Activated naive CD4-positive, alpha-beta T cell treated with anti-CD3 and anti-CD28 coated beads, Interleukin-2, amount 50 U/mL, for 16 hours (primary cell): ENCODE measurements around the gene PIK3AP1.
A peak's percentile ranks its signal among the peaks of the same experiment; 100 is the strongest.
"Not testable (repeated sequence)": the region's sequence is repeated elsewhere in the genome, so short reads cannot be mapped to it uniquely, and the experiment has no call there.

Experiments
- DNase-seq: peaks from one replicate; pipeline ENCODE4 v3.0.0-alpha.2; 2020

Gene PIK3AP1

DNA sequence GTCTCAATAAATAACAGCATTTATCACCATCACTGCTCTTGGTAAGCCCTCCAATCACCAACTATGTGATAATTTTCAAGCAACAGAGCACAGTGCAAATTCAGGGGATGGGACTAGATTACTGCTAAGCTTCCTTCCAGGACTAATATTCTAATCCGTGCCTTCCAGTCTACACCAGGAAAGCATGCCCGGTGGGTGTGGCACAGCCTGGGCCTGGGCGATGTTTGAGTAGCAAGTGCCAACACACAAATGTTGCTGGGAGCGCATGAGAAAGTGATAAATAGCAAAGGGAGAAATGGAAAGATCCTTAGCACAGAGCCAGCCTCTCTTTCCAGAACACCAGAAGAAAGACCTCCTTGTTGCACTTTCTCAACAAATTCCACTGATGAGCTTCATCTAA is 120.0 kb downstream of the PIK3AP1 start:
- no peak for DNase-seq

DNA sequence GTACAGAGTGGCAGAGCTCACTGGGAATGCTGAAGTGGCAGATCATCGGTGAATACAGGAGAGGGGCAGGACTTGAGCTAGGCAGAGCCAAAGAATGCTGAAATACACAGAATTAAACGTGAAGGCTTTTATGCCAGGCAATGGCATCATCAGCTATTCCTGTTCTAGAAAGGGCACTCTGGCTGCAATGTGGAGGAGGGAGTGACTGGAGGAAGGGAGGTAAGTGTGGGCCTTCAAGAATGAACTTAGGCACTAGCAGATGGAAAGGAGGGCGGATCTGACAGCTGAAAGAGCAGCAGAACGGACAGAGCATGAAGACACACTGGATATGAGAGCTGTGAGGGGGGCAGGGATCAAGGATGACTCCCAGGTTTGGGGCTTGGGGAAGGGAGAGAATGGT is 121.5 kb downstream of the PIK3AP1 start:
- DNase-seq = no peak

DNA sequence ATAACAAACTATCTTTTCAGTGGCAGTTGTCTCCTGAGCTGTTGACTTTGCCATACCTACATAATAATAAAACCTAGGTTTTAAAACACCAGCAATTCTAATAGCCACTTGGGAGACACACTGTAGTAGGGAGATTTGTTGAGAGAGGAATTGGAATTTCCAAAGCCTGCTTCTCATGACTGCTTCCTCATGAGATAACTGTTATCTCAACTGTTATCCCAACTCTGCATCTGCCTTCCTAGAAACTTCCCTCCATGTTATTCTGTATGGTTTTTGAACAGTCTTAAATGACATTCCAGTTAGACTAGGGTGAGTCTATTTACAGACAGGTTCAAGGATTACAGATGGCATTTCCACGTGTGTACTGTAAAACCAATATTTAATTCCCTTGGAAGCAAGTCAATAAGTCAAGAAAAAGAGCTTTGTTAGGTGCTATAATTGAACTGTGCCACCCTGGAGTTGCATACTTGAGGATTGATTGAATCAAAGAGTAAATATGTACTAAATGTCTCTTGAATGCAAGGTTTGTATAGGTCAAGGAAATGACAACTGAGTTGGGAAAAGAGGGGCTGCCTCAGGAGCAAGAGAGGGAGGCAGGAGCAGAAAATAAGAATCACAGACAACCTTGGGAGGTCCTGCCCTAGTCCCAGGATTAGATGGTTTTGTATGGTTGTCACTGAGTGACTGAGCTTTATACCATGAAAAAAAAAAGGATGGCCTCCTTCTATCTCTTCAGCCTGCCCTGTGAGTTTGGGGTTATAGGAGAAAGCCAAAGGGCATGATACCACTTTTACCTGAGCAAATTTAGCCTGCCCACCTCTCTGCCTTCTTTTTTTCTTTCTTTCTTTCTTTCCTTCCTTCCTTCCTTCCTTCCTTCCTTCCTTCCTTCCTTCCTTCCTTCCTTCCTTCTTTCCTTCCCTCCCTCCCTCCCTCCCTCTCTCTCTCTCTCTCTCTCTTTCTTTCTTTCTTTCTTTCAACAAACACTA is 123.6 kb downstream of the PIK3AP1 start:
- DNase-seq = no peak

DNA sequence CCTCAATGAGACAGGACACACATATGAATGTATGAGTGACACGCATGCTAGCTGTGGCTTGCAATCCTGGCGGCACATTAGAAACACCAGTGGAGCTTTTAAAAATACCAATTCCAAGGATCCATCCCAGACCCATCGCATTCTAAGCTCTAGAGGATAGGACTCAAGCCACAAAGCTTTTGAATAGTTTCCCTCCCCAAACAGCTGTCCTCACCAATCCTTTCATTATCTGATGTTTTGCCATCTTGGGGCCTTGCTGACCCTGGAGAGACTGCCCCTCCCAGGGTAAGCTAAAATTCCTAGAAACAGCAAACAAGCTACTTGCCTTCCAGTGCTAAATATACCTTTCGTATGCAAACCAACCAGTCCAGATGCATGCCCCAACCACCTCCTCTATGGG is 124.6 kb downstream of the PIK3AP1 start:
- DNase-seq = no peak

DNA sequence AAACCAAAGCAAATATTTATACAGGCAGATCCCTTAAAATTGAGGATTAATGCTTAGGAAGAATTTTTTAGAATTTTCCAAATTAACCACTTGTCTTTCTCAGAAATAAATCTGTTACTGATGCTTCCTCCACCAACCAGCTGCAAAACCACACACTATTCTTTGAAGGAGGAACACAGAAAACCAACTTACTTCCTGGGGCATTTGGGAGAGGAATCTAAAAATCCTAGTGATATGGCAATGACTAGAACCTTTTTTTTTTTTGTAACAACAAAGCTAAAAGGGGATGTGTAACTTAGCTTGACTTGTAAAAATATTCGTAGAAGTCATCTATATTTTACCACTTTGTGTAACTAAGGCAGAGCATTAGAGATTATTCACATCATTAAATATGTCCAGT is 128.4 kb downstream of the PIK3AP1 start:
- DNase-seq = no peak

DNA sequence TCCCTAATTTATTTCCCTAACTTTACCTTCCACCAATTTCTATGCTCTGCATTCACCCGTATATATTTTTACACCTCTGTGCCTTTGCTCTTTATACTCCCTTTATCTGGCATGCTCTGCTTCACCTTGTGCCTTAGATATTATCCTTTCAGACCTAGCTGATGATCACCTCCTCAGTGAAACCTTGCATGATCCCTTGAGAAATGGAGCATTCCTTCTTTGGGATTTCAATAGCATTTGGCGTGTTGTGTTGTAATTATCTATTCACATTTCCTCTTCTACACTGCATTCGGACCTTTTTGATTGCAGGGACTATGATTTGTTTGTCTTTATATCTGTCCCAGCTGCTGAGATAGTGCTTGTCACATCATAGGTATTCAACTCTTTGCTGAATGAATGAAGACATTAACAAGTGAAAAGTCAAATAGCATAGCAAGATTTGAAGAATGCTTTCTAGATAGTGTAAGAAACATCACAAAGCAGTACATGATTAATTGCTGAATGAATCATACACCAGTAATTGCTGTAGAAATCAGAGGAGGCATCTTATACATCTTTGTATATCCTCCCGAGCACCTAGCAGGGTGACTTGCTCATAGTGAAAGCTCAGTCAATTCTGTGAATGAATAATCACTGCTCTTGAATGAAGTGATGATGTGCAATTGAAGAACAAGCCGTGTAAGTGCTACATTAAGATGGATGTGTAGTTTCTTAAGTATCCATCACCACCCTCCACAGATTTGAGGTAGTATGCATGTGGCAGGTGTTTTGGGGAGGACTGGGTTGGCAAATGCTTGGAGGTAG is 131.5 kb downstream of the PIK3AP1 start:
- peak; percentile 41 for DNase-seq

DNA sequence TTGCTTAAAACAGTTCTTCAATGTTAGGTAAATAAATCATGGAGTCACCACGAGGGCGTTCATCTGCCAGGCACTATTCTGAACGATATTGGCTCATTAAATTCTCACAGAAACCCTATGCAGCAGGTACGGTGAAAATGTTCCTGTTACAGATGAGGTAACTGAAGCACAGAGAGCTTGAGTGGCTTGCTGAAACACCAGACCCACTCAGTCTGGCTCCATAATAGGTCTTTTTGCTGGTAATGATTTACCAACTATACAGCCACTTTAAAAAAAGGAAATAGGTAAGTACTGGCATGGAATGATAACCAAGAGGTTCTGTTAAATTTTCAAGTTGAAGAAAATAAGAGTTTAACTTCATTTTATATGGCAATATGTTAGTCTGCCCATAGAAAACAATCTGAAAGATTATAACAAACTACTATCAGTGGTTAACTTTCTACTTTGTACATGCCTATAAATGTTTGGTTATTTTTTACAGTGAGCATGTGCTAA is 132.2 kb downstream of the PIK3AP1 start:
- no peak for DNase-seq

DNA sequence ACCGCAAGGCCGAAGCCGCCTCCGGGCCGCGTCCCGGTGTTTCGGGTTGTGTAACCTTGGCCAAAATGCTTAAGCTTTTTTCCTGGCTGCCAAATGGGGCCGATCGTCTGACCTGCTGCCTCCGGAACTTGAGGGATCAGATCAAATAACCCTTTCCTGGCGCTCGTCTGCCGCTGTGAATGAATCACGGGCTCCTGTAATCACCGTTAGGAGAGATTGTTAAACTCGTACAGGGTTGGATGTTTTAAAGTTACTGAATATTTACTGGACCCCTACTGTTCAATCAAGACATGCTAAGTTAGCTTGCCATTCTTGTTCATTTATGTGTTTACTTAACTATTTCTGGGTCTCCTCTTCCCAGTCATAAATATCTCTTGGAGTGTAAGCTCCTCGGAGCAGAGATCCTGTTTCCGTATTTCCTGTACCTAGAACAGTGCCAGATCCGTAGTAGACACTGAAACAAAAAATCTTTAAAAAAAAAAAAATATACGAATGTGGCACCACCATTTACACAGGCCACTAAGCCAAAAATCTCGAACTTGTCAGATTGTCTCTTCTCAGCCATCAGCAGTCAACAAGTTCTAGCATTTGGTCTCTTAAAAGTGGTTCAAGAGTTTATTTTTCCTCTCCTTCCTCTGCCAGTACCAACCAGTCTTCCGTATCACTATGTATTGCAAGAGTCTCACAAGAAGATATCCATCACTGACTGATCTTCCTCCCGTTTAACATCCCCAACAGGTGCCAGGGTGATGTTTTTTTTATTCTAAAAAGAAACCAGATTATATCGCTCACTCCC is 132.9 kb downstream of the PIK3AP1 start:
- no peak for DNase-seq

DNA sequence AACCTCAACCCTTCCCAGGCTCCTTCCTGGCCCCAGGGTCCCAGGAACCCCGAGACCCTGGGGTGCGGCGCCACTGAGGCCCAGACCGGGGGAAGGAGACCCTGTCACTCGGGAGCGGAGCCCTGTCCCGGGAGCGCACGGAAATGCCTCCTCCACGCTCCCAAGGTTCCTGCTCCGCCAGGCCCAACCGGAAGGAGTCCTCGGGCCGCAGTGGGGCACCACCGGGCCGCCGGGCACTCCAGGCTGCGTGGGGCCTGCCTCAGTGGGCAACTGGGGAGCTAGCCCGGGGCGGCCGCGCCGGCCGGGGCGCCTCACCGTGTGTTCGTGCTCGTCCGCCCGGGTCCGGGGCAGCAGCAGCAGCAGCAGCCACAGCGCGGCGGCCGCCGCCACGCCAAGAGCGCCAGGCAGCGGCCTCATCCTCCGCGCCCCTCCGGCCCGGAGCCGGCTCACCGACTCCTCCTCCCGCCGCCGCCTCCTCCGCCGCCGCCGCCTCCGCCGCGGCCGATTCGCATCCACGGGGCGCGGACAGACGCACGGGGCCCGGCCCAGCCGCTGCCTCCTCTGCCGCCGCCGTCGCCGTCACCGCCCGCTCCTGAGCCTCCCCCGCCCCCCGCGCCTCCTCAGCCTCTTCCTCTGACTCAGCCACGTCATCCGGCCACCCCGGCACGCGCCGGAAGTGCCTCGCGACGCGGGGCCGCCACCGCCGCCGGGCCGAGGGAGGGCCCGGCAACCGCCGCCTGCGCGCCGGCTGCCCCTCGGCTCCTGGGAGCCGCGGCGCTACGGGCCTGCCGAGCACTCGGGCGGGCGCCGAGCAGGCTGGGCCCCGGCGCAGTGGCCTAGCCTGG is 133.7 kb downstream of the PIK3AP1 start, which contains the start of gene TM9SF3:
TM9SF3 (minus strand) TSS at position 594 of the 845 bp plus-strand sequence; CDS start at position 417, 177 bp downstream.
- peak; percentile 94 for DNase-seq

DNA sequence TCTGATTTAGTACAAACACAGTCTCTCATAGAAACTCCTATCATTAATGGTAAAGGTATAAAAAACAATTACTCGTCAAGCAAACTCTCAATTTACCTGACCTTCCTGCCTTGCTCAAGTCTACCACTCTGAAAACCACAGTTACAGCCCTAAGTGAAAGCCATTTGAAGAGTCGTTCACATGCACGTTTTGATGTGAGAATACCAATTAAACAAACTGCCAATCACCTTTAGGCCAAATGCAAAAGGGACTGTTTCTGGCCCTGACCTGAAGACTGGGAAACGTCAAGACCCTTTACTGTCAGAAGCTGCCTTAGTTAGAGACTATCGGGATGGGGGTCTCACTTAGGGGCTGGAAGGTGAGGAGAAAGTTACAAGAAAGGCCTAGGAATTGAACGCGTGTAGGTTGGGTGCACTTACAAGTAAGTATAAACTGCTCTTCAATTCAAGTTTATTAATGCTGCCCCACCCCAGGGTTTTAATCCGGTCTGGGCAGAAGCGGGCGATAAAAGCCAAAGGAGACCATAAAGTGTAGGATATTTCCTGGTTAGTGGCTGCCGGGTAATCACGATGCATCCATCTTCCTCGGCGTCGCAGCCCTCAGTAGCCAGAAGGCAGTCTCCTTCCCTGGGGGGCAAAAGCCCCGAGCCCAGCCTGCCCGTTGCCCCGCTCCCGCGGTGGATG is 134.4 kb downstream of the PIK3AP1 start:
- no peak for DNase-seq

DNA sequence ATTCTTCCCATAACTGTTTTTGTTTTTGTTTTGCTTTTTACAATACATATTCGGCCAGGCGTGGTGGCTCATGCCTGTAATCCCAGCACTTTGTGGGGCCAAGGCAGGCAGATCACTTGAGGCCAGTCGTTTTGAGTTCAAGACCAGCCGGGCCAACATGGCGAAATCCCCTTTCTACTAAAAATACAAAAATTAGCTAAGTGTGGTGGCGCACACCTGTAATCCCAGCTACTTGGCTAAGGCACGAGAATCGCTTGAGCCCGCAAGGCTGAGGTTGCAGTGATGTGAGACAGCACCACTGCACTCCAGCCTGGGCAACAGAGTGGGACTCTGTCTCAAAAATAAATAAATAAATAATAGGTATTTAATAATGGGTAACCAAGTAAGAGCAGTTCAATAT is 135.8 kb downstream of the PIK3AP1 start:
- no peak for DNase-seq

DNA sequence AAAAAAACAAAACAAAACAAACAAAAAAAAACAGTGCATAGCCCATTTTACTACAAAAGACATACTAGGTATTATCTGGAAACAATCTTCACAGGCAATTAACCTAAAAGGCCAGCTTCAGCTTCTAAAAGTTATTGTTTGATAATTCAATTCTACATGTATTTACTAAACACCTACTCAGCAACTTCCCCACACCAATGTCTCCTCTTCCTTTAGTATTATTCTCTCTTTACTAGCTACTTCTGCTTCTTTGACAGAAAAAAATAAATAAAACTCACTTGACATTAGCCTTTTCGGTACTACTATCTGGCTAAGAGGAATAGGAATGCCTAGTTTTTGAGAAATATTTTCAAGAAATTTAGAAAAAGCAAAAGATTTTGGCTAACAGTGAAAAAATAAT is 136.3 kb downstream of the PIK3AP1 start:
- no peak for DNase-seq

DNA sequence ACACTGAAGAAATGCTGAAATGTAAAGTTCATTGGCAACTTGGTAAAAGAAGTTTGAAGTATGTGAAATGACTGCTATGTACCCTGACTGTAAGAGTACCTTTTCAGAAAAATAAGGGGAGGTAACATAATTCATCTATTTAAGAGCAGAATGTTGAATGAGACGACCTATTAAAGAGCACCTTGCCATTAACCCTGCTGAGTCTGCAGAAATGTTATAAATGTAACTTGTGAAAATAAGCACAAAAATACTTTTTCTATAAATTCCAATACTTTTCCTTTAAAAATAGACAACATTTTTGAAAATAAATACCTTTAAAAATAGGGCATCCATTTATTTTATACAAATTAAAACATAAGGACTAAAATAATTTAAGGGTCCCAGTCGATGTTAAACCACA is 141.2 kb downstream of the PIK3AP1 start:
- no peak for DNase-seq

DNA sequence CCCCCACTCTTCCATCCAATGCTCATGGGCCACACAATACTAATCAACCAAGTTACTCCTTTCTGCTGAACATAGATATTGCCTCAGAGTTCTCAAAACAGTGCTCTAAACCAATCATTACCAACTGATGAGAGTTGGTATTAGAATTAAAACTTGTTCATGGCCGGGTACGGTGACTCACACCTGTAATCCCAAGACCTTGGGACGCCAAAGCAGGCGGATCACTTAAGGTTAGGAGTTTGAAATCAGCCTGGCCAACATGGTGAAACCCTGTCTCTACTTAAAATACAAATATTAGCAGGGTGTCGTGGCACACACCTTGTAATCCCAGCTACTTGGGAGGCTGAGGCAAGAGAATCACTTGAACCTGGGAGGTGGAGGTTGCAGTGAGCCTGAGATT is 141.7 kb downstream of the PIK3AP1 start:
- no peak for DNase-seq

DNA sequence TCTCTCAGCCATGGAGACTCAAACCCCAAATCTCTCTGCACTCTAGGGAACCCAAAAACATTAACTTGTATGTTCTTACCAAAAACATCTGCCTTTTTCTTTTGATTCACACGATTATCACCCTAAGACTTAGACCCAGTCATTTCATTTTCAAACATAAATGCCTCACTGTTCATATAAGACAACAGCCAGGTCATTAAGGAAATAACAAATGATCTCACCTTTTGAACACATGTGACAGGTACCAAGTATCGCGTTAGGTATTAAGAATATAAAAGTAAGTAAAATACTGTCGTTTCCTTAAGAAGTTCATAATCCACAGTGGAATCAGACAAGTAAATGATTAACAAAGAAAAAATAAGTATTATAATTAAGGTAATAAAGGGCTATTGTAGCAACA is 142.3 kb downstream of the PIK3AP1 start:
- no peak for DNase-seq

DNA sequence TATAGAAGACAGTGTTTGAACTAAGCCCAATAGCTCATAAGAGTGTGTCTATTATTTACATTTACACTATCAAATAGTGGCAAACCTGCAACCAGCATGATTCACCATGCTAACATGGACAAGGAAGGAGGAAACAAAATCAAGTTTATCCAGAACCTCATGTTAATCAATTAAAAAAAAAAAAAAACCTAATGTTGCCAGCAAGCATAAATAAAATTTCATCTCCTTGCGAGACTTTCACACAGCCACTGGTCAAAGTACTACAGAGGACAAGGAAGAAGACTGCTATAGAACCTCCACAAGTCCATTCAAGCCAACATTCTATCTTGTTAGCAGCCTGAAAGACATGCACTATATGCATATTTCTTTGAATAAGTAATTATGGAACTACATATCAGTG is 143.2 kb downstream of the PIK3AP1 start:
- DNase-seq = no peak

DNA sequence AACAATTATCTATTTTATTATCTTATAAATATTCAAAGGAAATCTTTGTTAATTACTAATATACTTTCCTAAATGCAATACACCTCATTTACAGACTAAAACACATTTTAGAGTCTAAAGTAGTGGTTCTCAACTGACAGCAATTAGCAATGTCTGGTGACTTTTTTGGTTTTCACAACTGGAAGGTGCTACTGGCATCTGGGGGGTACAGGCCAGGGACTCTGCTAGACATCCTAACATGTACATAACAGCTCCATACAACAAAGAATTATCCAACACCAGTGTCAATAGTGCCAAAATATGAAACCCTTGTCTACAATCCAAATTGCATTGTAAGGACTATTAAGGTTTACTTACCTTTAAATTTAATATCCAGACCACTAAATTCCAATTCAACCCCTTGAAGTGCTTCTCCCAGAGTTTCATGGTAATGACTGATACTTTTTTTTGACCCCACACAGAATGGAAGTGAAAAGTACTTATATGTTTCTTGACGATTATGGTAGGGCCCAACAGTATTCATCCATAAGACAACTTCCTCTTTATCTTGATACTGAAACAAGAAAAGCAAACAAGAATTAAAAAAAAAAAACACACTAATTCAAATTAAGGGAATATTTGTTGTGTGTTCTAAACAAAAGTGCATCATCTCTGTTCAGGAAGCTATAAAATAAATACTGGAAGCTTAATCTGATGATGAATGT is 143.9 kb downstream of the PIK3AP1 start:
- no peak for DNase-seq

DNA sequence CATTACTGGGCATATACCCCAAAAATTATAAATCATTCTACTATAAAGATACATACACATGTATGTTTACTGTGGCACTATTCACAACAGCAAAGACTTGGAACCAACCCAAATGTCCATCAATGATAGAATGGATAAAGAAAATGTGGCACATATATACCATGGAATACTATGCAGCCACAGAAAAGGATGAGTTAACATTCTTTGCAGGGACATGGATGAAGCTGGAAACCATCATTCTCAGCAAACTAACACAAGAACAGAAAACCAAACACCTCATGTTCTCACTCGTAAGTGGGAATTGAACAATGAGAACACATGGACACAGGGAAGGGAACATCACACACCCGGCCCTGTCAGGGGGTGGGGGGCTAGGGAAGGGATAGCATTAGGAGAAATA is 145.8 kb downstream of the PIK3AP1 start:
- DNase-seq = not testable (repeated sequence)

DNA sequence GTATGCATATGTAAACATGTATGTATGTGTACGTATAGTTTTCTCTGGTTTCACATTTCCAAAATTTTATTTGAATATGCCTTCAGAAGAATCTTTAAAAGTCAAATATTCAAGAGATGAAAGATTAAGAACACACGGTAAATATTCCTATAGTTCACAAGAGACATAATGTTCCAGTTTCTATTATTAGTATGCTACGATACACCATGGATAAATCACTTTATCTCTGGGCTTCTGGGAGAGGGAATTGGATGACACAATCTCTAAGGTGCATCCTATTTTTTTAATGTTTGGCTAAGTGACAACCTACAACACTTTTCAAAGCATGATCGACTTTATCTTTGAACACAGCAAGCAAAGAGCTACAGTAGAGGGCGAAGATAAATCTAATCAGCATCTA is 147.3 kb downstream of the PIK3AP1 start:
- no peak for DNase-seq
